HG03103 (cell line): Measurements from ENCODE around the gene NRTN.
"Not testable (repeated sequence)": the region's sequence is repeated elsewhere in the genome, so short reads cannot be mapped to it uniquely, and the experiment has no call there.

ENCODE experiments used
- ATAC-seq: cut with Tn5 transposase; IDR thresholded peaks from one replicate; pipeline ENCODE4 v1.9.1; 2021; ENCODE audit warnings: low read depth; ENCODE audit not compliant: unreplicated experiment

The NRTN gene, protein sequence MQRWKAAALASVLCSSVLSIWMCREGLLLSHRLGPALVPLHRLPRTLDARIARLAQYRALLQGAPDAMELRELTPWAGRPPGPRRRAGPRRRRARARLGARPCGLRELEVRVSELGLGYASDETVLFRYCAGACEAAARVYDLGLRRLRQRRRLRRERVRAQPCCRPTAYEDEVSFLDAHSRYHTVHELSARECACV

DNA sequence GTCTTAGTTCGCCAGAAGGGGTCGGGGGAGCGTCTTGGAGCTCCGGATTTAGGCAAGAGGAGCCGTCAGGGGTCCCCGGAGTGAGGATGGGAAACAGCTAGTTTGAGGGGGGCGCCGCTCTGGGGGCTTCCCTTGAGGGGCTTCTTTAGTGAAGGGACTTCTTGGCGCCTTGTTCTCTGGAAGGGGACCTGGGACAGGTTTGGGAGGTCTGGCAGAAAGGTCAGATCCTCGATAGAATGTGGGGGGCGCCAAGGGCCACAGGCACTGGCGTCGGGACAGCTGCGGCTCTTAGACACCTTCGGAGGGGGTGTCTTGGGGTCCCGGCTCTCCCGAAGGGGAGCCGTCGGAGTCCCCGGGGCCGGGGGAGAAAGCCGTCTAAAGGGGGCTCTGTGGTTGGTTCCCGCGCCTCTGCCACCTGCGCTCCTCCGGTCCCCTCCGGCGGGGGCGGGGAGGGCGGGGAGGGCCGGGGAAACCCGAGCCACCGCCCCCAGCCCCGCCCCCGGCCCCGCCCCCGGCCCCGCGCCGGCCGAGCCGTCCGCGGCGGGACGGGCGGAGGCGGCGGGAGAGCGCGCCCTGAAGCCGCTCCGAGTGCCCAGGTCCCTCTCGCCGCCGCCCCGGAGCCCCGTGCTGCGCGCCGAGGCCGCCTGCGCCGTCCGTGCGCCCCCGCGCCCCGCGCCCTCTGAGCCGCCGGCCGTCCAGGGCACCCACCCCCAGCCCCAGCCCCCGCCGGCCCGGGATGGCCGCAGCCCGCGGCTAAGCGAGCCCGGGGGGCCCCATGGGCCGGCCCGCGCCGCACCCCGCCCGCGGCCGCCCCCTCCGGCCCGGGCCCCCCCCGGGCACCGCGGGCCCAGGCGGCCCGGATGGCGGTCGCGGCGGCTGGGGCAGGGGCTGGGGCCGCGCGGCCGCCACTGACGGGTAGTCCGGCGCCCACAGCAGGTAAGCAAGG lies at the start of gene NRTN:
Gene NRTN (plus strand): TSS at position 552 of the 946 bp plus-strand sequence. CDS start 19,099 bp downstream, outside the sequence.
- no peak for ATAC-seq

DNA sequence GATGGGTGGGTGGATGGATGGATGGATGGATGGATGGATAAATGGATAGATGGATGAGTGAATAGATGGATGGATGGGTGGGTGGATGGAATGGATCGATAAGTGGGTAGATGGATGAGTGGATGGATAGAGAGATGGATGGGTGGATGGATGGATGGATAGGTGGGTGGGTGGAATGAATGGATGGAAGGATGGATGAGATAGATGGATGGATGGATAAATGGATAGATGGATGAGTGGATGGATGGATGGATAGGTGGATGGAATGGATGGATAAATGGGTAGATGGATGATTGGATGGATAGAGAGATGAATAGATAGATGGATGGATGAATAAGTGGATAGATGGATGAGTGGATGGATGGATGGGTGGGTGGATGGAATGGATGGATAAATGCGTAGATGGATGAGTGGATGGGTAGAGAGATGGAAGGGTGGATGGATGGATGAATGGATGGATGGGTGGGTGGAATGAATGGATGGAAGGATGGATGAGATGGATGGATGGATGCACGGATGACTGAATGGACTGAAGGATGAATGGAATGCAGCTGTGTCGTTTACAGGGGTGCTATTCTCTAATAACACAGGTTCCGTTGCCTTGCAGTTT lies 42.2 kb upstream of the NRTN start:
- no peak for ATAC-seq

DNA sequence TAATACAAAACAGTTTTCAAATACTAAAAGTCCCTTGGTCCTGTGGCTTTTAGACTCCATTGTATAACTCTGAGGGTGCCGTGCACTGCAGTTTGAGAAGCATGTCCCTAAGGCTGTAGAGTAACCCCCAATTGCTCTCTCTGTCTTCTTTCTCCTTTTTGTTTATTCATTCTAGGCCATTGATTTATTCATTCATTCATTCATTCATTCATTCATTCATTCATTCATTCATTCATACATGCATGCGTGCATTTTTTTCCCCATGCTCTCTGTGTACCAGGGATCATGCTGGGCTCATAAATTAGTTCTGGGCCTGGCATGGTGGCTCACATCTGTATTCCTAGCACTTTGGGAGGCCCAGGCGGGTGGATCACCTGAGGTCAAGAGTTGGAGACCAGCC lies 39.6 kb upstream of the NRTN start:
- no peak for ATAC-seq

DNA sequence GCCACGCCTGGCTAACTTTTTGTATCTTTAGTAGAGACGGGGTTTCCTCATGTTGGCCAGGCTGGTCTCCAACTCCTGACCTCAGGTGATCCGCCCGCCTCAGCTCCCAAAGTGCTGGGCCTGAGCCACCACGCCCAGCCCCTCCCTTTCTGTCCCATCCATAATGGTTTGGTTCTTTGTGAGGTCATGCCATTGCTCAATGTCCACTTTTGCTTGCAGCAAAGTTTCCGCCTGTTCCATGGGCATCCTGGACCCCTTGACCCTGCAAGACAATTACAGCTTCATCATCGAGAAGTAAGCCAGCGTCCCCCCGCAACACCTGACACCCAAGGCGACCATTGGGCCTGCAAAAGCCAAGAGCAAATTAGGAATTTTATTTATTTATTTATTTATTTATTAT lies 36.9 kb upstream of the NRTN start:
- ATAC-seq, result no peak

DNA sequence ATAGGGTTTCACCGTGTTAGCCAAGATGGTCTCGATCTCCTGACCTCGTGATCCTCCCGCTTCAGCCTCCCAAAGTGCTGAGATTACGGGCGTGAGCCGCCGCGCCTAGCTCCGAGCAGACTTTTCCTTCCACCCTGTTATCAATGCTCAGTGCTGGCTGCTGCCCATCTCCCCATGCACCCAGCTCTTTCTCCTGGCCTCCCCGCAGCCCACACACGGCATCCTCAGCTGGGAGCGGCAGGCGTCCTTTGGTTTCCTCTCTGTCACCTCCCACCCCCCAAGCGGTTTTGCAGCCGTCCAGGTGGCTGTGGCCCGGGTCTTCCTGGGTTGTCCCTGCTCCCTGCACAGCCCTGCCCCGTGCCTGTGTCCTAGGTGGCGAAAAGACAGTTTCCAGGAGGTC lies 32.5 kb upstream of the NRTN start:
- ATAC-seq, result no peak

DNA sequence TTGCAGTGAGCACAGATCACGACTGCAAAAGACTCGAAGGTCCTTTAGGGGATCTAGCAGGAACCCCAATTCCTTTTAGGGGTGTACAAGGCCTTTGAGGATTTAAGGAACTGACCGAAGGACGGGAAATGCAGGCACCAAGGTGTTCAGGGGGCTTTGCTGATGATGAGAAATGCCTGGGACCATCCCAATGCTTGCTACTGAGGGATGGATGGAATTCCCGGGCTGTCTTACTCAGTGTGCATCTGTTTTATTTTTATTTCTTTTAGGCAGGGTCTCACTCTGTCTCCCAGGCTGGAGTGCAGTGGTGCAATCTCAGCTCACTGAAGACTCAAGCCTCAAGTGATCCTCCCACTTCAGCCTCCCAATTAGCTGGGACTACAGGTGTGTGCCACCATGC lies 31.6 kb upstream of the NRTN start:
- no peak for ATAC-seq

DNA sequence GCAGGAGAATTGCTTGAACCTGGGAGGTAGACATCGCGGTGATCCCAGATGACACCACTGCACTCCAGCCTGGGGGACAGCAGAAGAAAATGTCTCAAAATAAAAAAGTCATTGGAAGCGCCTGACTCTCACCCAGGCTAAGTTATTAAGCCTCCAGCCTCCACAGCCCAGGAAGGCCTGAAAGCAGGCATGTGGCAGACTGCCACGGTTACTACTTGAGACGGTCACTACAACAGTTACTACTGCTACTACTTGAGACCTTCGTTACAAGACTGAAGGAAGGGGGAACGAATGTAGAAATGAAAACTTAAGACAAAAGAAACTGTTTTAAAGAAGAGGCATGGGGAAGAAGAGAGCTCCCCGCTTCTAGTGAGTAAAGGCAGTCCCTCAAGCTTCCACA lies 29.9 kb upstream of the NRTN start:
- ATAC-seq, result no peak

DNA sequence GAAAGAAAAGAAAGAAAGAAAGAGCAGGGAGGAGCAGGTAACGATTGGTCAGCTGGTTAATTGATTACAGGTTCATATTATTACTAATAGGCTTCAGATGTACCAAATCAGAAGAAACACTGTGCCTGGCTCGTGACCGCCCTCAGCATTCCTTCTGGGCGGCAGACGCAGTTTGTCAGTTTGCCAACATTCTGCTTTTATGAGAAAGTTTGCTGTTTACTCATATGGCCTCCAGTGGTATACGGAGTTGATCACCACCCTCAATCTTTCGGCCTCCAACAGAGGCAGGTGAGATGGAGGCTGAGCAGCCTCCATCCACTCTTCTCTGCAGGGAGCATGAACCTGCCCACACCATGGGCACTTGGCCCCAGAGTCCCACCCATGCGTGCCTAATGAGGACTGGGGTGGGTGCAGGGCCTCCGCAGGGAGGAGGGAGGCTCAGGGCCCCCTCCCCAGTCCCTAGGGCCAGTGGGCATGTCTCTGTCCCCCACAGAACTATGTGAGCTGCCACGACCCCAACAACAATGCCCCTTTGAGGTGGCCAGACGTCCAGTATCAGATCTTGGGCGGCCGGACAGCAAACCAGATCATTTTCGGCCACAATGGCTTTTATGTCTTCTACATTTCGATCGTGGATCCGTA lies 29.1 kb upstream of the NRTN start:
- no peak for ATAC-seq

DNA sequence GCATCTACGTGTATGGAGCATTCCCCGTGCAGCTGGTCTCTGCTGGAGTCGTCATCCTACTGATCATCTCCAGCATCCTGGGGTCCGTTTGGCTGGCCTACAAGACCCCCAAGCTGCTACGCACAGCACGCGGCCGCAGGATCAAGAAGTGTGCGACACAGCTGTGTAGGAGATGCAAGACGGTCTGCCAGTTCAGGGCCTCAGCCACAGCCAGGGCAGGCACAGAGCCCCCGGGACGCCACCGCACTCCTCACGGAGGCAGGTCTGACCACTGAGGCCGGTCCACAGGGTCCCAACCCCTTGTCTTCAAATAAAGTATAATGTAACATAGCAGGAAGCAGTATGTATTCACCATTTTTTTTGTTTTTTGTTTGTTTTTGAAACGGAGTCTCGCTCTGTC lies 26.5 kb upstream of the NRTN start:
- no peak for ATAC-seq

DNA sequence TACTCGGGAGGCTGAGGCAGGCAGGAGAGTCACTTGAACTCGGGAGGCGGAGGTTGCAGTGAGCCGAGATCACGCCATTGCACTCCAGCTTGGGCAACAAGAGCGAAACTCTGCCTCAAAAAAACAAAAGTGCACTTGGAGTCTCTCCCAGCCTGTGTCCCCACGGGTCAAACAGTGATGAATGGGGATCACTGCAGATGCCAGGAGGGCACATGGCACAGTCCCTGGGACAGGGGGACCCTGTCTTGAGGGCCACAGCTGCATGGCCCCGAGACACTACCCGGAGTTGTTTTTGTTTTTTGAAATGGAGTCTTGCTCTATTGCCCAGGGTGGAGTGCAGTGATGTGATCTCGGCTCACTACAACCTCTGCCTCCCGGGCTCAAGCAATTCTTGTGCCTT lies 24.0 kb upstream of the NRTN start:
- ATAC-seq, result not testable (repeated sequence)

DNA sequence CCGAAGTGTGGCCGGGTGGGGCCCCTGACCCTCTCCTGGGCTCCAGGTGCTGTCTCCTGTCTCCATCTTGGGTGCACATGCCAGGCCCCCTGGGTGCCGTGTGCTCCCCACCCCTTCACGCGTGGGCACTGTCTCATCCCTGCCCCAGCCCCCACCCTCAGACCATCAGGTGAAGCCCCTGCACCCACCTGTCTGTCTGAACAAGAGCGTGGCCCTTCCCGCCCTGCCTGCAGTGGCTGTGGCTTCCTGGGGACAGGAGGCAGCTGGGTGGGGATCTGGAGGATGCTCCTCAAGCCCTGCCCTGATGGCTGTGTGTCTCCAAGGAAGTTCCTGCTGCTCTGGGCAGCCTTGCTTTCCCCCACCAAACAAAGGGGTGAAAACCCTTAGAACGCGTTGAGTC lies 22.5 kb upstream of the NRTN start:
- ATAC-seq, result no peak

DNA sequence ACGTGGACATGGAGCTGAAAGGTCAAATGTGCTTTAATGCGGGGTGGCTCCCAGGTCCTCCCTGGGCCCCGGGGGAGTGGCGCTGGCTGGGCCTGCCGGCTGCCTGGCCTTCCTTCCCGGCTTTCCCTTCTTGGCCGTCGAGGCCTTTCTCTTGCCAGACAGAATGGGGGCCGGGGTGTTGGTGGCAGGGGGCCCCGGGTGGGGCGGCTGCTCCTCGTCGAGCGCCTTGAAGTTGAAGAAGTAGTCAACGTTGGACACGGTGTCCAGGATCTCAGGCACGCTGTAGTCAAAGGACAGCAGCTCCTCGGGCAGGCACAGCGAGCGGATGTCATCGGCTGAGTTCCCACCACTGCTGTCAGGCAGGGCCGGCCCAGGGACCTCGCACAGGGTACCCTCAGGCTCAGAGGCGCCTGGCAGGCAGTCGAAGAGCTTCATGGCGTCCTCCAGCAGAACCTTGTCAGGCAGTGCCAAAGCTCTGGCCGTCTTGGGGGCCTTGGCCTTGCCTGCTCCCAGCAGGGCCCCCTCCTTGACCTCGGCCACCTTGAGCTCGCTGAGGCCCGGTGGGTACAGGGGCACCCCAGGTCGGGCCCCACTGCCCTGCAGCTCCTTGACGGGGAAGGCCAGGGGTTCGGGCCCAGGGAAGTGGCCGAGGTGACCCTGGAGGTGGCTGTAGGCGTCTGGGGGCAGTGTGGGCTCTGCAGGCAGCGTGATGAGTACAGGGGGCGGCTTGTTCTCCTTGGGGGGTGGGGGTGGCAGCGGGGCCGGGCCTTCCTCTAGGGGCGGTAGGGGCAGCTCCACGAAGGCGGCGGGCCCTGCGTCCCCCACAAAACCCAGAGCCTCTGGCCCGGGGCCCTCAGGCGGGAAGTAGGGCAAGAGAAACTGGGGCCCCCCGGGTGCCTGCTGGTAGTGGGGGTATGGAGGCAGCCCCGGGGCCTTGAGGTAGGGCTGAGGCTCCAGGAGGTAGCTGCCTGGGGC lies 21.6 kb upstream of the NRTN start:
- ATAC-seq, result no peak

DNA sequence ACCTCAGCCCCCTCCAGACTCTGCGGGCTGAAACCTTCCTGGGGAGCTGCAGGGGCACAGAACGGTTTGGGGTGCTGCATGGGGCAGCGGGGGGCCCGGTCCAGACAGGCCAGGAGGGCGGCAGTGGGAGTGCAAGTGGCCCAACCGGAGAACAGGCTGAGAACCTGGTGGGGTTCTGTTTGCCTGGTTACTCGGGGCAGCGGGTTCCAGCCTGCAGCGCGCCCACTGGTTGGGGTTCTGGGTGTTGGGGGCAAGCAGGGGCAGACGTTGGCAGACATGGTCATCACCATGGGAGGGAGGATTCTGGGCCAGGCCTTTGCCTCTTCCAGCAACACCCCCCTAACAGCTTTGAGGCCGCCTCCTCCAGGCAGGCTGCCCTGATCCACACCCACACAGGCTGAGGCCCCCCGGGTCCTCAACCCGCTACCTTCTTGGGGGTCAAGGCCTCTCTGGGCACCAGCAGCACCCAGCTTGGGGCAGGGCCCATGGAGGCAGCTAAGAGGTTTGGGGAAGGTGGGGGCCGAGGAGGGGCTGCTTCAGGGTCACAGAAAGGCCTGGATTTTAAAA lies 20.2 kb upstream of the NRTN start, which contains the start of gene PRR22:
Gene PRR22 (minus strand): TSS at position 166 of the 567 bp plus-strand sequence. CDS start 86 bp downstream, at position 80.
- ATAC-seq, result no peak

DNA sequence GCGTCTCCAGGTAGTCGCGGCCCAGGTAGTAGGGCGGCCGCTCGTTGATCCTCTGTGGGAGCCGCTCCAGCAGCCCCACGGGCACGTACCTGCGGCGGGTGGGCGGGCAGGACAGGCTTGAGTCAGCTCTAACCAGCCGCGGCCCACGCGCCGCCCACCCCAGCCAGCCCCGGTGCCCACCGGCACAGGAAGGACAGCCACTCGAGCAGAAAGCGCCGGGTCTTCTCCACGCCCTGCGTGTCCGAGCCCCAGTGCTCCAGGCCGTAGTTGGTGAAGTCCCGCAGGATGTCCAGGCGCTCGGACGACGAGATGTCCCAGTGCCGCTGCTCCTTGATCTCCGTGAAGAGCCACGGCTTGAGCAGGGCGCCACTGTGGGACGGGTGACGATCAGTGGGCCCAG lies 19.4 kb upstream of the NRTN start:
- ATAC-seq, result no peak

DNA sequence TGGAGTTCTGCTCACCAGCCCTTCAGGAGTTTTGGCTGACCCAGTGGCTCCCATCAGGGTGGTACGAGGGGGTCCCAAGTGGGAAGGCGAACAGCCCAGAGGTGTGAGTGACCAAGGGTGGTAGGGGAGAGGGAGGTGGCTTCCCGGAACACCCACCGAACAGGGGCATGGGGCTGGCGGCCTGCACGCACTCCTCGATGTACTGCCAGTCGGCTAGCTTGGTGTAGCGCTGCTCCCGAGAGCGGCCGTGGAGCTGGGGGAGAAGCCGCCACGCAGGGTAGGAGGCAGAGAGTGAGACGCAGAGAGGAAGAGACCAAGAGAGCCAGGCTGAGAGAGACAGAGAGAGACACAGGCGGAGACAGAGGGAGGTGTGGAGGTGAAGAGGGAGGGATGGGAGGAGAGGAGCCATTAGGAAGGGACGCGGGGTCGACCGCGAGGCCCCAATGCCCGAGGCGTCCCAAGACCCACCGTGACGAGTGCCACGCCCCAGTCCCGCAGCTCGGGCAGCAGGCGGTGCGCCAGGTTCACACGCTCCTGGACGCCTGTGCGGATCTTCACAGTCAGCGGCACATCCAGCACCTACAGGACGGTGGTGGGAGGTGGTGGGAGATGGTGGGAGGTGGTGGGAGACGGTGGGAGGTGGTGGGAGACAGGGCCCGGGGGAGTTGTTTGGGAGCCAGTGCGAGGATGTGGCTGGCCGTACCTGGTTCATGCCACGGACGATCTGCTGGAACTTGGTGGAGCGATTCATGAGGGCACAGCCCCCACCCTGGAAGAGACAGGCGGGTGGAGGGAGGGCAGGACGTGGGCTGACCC lies 18.1 kb upstream of the NRTN start:
- ATAC-seq, result no peak

DNA sequence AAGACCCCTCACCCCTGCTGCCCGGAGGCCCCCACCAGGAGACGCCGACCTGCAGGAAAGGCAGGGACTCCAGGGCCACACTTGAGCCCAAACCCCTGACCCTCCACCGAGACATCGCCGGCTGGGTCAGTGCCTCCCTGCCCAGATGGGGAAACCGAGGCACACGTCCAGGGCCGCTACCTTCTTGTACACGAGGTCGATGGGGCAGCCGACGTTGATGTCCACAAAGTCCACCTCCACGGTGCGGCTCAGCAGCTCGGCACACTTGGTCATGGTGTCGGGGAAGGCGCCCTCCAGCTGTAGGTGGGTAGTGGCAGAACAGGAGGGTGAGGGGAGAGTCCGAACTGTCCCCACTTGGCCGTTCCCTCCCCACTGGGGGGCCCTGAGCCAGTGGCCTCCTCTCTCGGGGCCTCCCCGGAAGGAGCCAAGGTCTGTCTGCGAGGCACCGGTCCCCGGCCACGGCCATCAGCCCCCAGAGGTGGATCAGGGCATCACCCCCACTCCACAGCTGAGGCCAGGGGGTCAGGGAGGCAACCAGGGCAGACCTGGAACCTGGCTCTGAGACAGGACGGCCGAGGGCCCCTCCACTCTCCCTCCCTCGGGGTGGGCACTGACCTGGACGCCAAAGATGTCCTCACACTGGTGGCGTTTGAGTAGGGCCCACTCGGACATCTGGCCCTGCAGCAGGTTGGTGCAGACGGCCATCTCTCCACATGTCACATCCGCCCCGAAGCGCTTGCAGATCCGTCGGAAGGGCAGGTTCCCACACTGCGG lies 17.3 kb upstream of the NRTN start:
- no peak for ATAC-seq

DNA sequence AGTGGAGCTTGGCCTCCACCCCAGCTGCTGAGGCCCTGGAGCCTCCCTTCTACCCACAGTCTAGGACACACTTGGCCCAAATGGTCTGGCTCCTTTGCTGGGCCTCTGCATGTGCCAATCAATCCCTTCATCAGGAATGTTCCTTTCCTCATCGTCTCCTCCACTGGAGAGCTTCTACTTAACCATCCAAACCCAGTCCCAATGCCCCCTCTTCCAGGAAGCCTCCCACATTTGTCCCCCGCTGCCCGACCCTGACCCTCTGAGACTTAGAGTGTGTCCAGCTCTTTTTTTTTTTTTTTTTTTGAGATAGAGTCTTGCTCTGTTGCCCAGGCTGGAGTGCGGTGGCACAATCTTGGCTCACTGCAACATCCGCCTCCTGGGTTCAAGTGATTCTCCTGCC lies 16.4 kb upstream of the NRTN start:
- ATAC-seq, result no peak

DNA sequence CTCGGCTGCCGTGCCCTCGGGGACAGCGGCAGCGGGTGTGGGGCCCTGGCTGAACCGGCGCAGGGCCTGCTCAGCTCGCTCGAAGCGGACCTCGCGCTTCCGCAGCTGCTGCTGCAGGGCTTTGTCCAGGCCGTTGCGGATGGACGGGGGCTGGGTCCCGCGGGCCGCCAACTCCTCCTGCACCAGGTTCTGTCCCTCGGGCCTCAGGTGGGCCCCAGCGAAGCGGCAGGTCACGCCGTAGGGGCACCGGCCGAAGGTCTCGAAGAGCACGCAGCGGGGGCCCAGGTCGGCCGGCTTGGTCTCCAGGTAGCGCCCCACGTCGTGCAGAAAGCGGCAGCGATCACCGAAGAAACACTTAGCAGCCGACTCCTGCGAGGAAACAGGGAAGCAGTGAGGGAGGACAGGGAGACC lies 15.5 kb upstream of the NRTN start:
- no peak for ATAC-seq
